Calu3 (cell line): ENCODE results near the gene HAUS3. TPM values are rescaled to one million over a fixed set of nuclear protein-coding genes. Genes with fewer than 3 reads are reported as not detected.
"Not testable (repeated sequence)": the region's sequence is repeated elsewhere in the genome, so short reads cannot be mapped to it uniquely, and the experiment has no call there.

ENCODE experiments used
- BruUV-seq: library from RNA; stranded (reverse); fragments of 400-500 nt; replicated peaks from 2 replicates; lab custom pipeline; 2021; lab: Mats Ljungman, UMichigan
- CTCF ChIA-PET: fragments of 300-600 bp; sonication (Branson Sonifier 250); formaldehyde crosslinking; loops from one replicate; lab custom pipeline; 2022; ENCODE audit warnings: antibody characterized with exemption; lab: Charles Lee
- DNase-seq: peaks from one replicate; pipeline ENCODE4 v3.0.0; 2022
- H3K27ac Mint-ChIP-seq: one replicate; pipeline ENCODE4 v1.8.0; 2022; ENCODE audit warnings: mixed read lengths; ENCODE audit not compliant: unreplicated experiment
- H3K27me3 Mint-ChIP-seq: one replicate; pipeline ENCODE4 v1.8.0; 2022; ENCODE audit warnings: mixed read lengths; ENCODE audit not compliant: unreplicated experiment
- H3K36me3 Mint-ChIP-seq: one replicate; pipeline ENCODE4 v1.8.0; 2022; ENCODE audit warnings: mild to moderate bottlenecking, moderate library complexity, mixed read lengths; ENCODE audit not compliant: insufficient read depth, unreplicated experiment
- H3K4me1 Mint-ChIP-seq: one replicate; pipeline ENCODE4 v1.8.0; 2022; ENCODE audit warnings: mild to moderate bottlenecking, low read depth, mixed read lengths; ENCODE audit not compliant: unreplicated experiment
- H3K4me3 Mint-ChIP-seq: one replicate; pipeline ENCODE4 v1.8.0; 2022; ENCODE audit warnings: mild to moderate bottlenecking, low read depth, moderate library complexity, mixed read lengths; ENCODE audit not compliant: unreplicated experiment
- H3K9me3 Mint-ChIP-seq: one replicate; pipeline ENCODE4 v1.8.0; 2022; ENCODE audit warnings: low read depth, mixed read lengths; ENCODE audit not compliant: unreplicated experiment
- intact Hi-C: fragments of 100-400 bp; cut with micrococcal nuclease; formaldehyde crosslinking; loops from one replicate; pipeline ENCODE4 v1.10.0; 2022; ENCODE audit not compliant: unreplicated experiment
- total RNA-seq: library from RNA; stranded (reverse); gene quantifications from 2 replicates; pipeline ENCODE4 v1.2.3, GENCODE V29; 2022
- TF ChIP-seq, protein P1 (sequence below): fragments of 200-600 bp; IDR thresholded peaks from one replicate; pipeline ENCODE4 v1.8.0; 2022; ENCODE audit warnings: antibody characterized with exemption; ENCODE audit not compliant: unreplicated experiment

HAUS3 gene
- total RNA-seq, 1 experiment from 2014 or later, result 13.4 TPM

DNA sequence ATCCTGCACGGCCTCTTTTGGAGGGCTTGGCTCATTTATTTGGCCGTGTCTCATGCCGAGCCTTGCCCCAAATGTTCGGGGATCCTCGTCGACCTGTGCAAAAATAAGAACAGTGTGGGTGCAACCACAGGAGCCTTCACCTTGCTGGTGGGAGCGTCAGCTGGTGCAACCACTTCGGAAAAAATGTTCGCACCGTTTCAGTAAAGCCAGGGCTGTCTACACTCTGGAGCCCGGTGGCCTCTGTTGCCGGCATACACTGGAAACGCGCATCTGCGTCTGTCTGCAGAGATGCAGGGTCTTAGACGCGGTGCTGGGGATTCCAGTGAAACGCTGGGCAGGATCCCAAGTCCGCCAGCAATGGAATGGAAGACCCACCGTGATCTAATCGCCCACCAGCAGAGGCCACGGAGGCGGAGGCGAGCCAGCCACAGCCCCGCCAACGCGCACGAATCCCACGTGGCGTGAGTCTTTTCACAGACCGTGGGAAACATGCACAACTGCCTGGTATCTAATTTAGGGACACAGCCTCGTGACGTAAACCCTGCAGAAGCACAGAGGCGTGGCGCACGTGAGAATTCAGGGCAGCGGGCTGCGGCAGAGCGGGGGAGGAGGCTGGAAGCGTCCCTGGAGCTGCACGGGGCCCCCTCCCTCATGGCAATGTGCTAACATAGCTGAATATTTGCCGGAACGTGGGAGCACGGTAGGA, 33.8 kb upstream of the HAUS3 start:
- TF ChIP-seq, protein P1, sequence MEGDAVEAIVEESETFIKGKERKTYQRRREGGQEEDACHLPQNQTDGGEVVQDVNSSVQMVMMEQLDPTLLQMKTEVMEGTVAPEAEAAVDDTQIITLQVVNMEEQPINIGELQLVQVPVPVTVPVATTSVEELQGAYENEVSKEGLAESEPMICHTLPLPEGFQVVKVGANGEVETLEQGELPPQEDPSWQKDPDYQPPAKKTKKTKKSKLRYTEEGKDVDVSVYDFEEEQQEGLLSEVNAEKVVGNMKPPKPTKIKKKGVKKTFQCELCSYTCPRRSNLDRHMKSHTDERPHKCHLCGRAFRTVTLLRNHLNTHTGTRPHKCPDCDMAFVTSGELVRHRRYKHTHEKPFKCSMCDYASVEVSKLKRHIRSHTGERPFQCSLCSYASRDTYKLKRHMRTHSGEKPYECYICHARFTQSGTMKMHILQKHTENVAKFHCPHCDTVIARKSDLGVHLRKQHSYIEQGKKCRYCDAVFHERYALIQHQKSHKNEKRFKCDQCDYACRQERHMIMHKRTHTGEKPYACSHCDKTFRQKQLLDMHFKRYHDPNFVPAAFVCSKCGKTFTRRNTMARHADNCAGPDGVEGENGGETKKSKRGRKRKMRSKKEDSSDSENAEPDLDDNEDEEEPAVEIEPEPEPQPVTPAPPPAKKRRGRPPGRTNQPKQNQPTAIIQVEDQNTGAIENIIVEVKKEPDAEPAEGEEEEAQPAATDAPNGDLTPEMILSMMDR, result no peak
- intact Hi-C loops, result loop anchor here (5.0 kb wide), 1 partner anchor 162 kb away; no protein-coding TSS in a partner anchor
- BruUV-seq, result no TSS peak

DNA sequence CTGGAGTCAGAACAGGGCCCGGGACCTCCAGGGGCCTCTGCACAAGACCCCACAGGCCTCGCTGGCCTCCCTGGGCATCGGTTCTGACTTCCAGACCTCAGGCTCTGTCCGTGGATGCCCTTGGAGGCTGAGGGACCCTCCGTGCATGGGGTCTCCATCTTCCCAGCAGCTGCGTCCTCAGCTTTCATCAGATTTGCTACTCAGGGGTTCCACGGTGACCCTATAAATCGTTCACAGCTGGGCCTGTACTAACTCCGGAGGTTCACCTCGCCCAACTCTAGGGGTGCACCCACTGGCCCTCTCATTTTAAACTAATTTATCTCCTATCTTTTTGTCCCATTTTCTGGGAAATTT, 33.1 kb upstream of the HAUS3 start:
- intact Hi-C loops, result loop anchor here (5.0 kb wide), 1 partner anchor 162 kb away; no protein-coding TSS in a partner anchor
- H3K4me3 Mint-ChIP-seq, H3K4me1 Mint-ChIP-seq, H3K36me3 Mint-ChIP-seq, H3K9me3 Mint-ChIP-seq, BruUV-seq, DNase-seq, CTCF ChIA-PET, H3K27ac Mint-ChIP-seq: not testable (repeated sequence)
- peaks cover 35% of the 10 kb centered on the region for H3K27me3 Mint-ChIP-seq

More for the DNA sequence above, 33.8 kb upstream of the HAUS3 start:
- Mint-ChIP-seq H3K4me1 (no peaks in the 10 kb centered on the region), H3K36me3 (no peaks in the 10 kb centered on the region), H3K9me3 (no peaks in the 10 kb centered on the region), H3K4me3 (no peak overlapping the region), H3K27ac (no peak overlapping the region), H3K27me3 (peaks cover 38% of the 10 kb centered on the region)
- DNase-seq, result no peak
- CTCF ChIA-PET, result no interaction called here

DNA sequence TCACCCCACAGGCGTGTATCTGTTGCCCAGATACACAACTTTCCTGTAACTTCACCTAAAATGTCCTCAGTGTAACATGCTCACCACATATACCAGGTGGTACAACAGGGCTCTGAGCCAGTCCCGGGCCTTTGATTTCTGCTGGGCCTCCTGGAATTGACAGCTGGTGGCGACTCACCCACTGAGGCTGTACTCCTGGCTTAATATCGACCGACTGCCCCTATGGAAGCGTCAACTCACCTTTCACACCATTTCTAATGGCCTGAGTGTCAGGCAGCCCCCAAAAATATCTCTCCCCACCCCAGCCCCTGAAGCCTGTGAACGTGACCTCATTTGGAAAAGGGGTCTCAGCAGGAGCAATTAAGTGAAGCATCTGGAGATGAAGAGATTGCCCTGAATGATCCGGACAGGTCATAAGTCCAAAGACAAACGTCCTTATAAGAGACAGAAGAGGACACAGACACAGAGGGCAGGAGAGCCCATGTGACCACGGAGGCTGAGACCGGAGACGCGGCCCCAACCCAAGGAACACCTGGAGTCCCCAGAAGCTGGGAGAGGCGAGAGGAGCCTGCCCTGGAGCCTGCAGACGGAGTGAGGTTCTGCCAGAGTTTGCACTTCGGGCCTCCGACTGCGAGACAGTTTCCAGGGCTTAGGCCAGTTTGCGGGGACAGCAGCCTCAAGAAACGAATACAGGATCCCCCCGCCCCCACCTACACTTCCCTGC, 32.6 kb upstream of the HAUS3 start:
- DNase-seq, result no peak
- BruUV-seq, result no TSS peak
- TF ChIP-seq, protein P1, result no peak
- intact Hi-C loops, result loop anchor here (5.0 kb wide), 1 partner anchor 163 kb away; no protein-coding TSS in a partner anchor
- no peak overlapping the region for H3K4me3 Mint-ChIP-seq
- no peaks in the 10 kb centered on the region for H3K36me3 Mint-ChIP-seq
- H3K9me3 Mint-ChIP-seq, result no peaks in the 10 kb centered on the region
- H3K27me3 Mint-ChIP-seq, result peaks cover 35% of the 10 kb centered on the region
- CTCF ChIA-PET, result no interaction called here
- H3K27ac Mint-ChIP-seq, result no peak overlapping the region
- no peaks in the 10 kb centered on the region for H3K4me1 Mint-ChIP-seq

DNA sequence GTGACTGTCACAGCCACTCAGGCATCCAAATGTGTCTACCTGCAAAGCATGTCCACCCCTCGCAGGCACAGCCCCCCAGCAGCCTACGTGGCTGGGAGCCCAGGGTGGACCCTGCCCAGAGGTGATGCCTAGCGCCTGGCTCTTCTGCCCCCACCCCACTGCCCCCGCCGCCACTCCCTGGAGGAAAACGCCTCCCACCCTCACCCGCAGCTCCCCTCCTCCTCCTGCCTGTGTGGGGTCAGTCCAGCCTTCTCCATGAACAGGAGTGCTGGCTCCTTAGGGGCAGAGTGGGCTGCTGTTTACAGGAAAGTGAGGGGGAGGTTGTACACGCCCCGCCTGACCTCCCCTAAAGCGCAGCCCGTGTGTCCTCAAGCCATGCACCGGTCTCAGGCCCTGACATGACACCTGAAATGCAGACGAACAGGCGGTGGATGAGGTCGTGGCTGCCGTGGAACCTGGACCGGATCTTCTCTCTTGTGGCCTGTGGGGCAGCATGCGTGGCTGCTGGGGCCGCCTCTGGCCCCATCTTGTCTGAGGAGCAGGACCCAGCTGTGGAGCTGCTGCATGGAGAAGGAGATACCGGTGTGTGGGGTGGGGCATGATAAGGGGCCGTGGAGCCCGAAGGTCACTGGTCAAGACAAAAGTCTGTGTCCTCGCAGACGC, 31.9 kb upstream of the HAUS3 start:
- Mint-ChIP-seq H3K27ac (no peak overlapping the region), H3K4me3 (no peak overlapping the region), H3K27me3 (peaks cover 35% of the 10 kb centered on the region), H3K9me3 (no peaks in the 10 kb centered on the region), H3K4me1 (no peaks in the 10 kb centered on the region), H3K36me3 (no peaks in the 10 kb centered on the region)
- TF ChIP-seq, protein P1, result no peak
- intact Hi-C loops, result no loop called here
- DNase-seq, result no peak
- BruUV-seq, result no TSS peak
- CTCF ChIA-PET, result no interaction called here
